Peyer's patch (tissue), 4 donors: ENCODE measurements around the gene MED13L.

Experiments used
- CTCF ChIP-seq, 6 experiments: fragments of 450-650 bp in 4 of 6; fragments of 200-600 bp in 2 of 6; sonication (generic) in 1 of 6; IDR thresholded peaks; one replicate each; pipeline ENCODE4 v1.5.1; 2017 to 2019; ENCODE audit warnings: antibody characterized with exemption in 6 of 6, mild to moderate bottlenecking in 3 of 6, moderate library complexity in 1 of 6
- POLR2A ChIP-seq, 2 donors: fragments of 450-650 bp; IDR thresholded peaks; one replicate each; pipeline ENCODE4 v1.5.1; 2017; ENCODE audit warnings: antibody characterized with exemption in 2 of 2, mild to moderate bottlenecking in 2 of 2, moderate library complexity in 2 of 2

GRCh38 chr12:116002890-116003536 lies 274.5 kb downstream of the MED13L start:
- TF ChIP-seq POLR2A (IDR thresholded peaks at IDR 0.05) (no peak), CTCF (IDR thresholded peaks at IDR 0.05) (no peak)
